ENCODE results near the gene UMODL1.
A peak's percentile ranks its signal among the peaks of the same experiment; 100 is the strongest.

The UMODL1 gene

DNA sequence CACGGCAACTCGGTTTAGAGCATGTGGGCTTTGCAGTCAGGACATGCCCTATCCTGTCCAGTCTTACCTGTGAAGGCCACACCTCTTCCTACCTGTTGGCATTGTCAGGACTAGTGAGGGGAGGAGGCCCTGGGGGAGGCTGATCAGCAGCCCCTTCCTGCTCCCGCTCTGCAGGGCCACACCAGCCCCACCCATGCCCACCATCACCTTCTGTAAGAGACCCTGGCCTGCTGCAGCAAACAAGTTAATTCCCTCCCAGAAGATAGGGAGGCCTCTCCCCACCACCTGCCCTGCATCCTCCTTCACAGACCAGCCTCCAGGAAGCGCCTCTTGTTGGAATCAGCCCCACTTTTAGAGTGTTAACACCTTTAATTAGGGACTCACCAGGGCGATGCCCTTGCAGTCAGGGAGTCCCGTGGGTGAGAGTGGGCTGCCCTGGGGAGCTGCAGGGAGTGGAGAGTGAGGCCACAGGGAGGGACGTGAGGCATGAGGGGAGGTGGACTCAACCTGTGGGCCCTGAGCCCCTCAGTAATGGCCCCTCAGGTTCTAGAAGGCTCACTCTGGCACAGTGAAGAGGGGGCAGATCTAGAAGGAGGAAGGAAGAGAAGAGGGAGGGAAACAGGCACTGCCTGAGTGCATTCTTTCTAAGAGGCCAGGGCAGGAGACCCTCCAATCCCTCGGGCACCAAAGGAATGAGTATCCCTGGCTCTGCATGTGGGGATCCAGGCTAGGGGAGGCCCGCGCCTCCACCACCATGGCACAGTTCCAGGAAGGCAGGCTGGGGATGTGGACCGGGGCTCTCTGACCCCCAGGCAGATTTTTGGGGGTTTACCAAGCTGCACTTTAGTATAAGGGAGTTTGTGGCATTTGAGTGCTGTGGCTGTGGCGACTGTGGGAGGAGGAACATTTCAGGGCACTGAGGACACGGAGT is 8.2 kb downstream of the UMODL1 start:
- TF ChIP-seq POLR2AphosphoS5 (IDR thresholded peaks at IDR 0.05; ENCODE audit: low read depth, low read length) (no peak), POLR2A (IDR thresholded peaks at IDR 0.05; ENCODE audit: low read depth, low read length) (no peak), TAF1 (IDR thresholded peaks at IDR 0.05; ENCODE audit: borderline replicate concordance, low read depth, low read length) (no peak)
- peak; percentile 42 for FAIRE-seq
- DNase-seq (ENCODE audit: insufficient read length): no peak

DNA sequence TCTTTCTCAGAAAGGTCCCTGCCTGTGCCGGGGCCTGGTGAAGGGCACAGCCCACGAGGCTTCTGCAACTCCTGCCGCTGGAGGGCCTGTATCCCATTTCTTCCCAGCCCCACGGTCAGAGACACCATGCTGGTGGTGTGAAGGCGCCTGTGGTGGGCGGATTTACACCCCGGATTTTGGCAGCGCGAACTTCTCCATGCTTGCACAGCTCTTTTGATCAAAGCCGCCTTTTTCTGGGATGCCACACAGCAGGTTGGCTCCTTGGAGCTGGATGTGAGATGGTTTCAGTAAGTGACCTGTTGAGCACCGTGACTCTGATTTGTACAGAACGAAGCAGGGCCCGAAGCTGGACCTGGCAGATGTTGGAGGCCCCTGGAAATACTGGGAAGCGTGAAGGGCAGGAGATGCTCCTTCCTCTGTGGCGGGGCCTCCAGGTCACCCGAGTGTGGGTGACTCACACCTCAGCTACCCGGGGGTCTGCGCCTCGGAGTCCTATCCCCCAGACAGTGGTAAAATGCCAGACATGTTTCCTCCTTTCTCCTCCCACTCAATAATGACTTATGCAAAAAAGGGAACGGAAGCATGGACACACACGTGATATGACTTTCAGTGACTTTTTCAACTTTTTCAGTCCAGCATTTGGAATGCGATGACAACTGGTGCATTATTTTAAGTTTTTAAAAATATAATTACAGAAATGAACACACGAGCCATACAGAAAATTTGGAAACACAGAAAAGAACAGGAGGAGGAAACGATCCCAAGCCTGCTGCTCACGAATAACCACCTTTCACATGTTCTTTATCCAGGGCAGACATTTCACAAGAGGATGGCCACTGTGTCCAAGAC is 9.0 kb downstream of the UMODL1 start:
- no peak for TF ChIP-seq POLR2A (IDR thresholded peaks at IDR 0.05; ENCODE audit: low read depth, low read length)
- no peak for TF ChIP-seq POLR2AphosphoS5 (IDR thresholded peaks at IDR 0.05; ENCODE audit: low read depth, low read length)
- FAIRE-seq: no peak
- no peak for DNase-seq (ENCODE audit: insufficient read length)

DNA sequence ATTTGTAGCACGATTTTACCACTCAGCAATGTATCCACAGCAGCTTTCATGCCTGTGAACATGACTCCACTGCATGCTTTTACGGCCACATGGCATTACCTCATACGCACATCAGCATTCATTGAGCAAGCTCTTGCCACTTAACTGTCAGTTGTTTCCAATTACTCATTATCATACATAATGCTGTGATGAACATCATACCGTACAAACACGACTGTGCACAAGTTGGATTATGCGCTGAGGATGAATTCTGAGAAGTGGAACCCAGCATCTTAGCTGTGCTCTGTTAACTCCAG is 9.6 kb downstream of the UMODL1 start:
- FAIRE-seq (peak; percentile 33), DNase-seq (ENCODE audit: insufficient read length) (no peak)
- no peak for TF ChIP-seq POLR2AphosphoS5 (IDR thresholded peaks at IDR 0.05; ENCODE audit: low read depth, low read length)
- TF ChIP-seq POLR2A (IDR thresholded peaks at IDR 0.05; ENCODE audit: low read depth, low read length): no peak
- no peak for TF ChIP-seq TAF1 (IDR thresholded peaks at IDR 0.05; ENCODE audit: borderline replicate concordance, low read depth, low read length)

DNA sequence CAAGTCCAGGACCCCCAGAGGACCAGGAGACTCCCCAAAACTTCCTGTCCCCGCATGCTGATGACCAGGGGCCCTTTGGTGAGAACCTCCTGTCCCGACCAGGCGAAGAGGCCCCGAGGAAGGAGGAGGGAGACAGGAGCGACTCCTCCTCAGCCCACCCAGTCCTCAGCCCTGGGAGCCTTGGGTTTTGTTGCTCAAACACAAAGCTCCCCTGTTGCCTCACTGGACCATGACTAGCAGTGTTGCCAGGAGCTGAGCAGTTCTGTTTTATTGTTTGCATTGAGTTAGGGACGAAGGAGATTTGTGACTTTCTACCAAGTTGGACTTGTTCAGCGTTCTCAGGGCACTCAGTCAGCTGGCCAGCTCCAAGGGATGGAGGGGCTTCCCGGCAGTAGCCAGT is 10.0 kb downstream of the UMODL1 start:
- TF ChIP-seq TAF1 (IDR thresholded peaks at IDR 0.05; ENCODE audit: borderline replicate concordance, low read depth, low read length): no peak
- no peak for TF ChIP-seq POLR2AphosphoS5 (IDR thresholded peaks at IDR 0.05; ENCODE audit: low read depth, low read length)
- no peak for TF ChIP-seq POLR2A (IDR thresholded peaks at IDR 0.05; ENCODE audit: low read depth, low read length)
- FAIRE-seq (no peak), DNase-seq (ENCODE audit: insufficient read length) (no peak)

DNA sequence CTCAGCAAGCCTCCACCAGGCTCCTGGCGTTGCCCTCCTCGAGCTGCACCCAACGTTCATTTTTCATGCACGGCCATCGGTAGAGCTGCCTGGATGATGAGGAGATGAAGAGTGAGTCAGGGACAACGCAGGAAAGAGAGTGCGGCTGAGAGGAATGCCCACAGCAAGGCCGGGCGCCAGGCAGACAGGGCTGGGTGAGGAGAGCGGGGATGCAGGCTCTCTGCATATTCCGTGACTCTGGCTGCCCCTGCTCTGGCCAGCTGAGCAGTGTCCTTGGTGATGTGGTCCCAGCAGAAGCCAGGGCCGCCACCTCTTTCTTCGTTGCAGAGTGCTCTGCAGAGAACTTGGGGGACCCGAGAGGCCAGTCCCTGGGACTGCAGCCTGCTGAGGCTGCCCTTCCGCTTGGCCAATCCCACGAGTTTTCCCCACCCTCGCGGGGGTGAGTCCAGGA is 10.8 kb downstream of the UMODL1 start:
- DNase-seq (ENCODE audit: insufficient read length): no peak
- TF ChIP-seq POLR2AphosphoS5 (IDR thresholded peaks at IDR 0.05; ENCODE audit: low read depth, low read length) (no peak), TAF1 (IDR thresholded peaks at IDR 0.05; ENCODE audit: borderline replicate concordance, low read depth, low read length) (no peak), POLR2A (IDR thresholded peaks at IDR 0.05; ENCODE audit: low read depth, low read length) (no peak)
- FAIRE-seq: no peak

DNA sequence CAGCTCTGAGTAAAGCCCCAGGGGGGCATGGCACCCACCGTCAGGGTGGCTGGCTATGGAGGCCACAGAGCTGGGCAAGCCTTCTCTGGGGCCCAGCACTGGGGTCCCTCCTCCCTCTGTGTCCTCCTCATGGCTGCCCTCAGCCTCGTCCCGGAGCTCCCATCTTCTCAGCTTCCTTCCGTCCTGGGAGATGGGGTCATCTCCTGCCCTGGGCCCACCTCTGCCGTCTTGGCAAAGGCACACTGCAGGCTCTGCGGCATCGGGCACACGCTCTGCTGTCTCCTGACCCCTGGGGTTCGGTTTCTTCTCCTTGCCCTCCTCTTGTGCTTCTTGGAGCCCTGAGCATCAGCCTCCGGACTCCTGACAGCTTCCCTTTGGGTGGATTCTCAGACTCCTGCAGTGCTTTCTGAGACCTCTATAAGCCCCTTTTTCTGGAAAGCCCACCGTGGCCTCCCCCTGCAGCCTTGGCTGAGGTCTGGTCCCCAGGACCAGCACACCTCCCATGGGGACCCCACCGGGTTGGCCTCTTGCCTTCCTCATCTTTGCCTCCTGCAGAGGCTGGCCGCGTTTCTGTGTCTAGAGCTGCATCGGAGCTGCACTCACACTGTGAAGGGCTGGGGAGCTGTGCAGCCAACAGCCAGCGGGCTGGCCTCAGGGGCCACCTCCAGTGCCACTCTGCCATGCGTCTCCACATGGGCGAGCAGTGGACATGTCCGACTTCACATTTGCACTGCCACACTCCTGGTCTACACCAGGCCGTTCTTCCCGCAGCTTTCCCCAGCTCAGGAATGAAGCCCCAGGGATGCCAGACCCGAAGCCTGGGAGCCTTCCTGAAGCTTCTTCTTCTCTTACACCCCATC is 11.6 kb downstream of the UMODL1 start:
- DNase-seq (ENCODE audit: insufficient read length) (no peak), FAIRE-seq (no peak)
- TF ChIP-seq POLR2A (IDR thresholded peaks at IDR 0.05; ENCODE audit: low read depth, low read length) (no peak), POLR2AphosphoS5 (IDR thresholded peaks at IDR 0.05; ENCODE audit: low read depth, low read length) (no peak), TAF1 (IDR thresholded peaks at IDR 0.05; ENCODE audit: borderline replicate concordance, low read depth, low read length) (no peak)

DNA sequence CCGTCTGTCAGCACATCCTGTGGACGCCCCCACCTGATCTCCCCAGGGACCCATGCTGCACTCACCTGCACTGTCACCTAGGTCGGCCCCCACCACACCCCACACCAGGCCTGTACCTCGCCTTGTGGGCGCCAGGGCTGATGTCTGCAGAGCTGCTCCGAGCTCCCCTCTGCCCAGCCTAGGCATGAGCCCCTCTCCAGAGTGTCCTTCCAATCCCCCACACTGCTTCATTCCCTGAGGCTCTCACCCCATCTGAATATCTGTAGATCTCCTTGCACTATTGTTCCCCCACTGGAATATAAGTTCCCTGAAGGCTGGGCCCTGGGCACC is 12.2 kb downstream of the UMODL1 start:
- no peak for FAIRE-seq

DNA sequence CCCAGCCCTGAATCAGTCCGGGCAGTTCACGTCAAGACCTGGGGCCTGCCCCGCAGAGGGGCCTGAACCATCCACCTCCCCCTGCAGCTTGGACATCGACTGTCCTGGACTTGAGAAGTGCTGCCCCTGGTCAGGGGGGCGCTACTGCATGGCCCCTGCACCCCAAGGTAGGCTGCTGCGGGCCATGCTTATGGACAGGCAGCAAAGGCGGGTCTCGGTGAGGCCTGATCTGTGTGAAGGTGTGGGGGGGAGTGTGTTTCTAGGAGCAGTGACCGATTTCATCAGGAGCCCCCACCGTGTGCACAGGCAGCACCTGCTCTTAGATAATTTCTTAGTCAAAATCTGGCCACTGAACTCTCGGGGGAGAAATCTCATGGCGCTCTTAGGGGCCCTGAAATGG is 13.0 kb downstream of the UMODL1 start:
- FAIRE-seq: no peak
- TF ChIP-seq POLR2AphosphoS5 (IDR thresholded peaks at IDR 0.05; ENCODE audit: low read depth, low read length): no peak
- TF ChIP-seq TAF1 (IDR thresholded peaks at IDR 0.05; ENCODE audit: borderline replicate concordance, low read depth, low read length): no peak
- TF ChIP-seq POLR2A (IDR thresholded peaks at IDR 0.05; ENCODE audit: low read depth, low read length): no peak

More for the DNA sequence above, 12.2 kb downstream of the UMODL1 start:
- no peak for DNase-seq (ENCODE audit: insufficient read length)
- TF ChIP-seq TAF1 (IDR thresholded peaks at IDR 0.05; ENCODE audit: borderline replicate concordance, low read depth, low read length): no peak
- TF ChIP-seq POLR2AphosphoS5 (IDR thresholded peaks at IDR 0.05; ENCODE audit: low read depth, low read length): no peak
- no peak for TF ChIP-seq POLR2A (IDR thresholded peaks at IDR 0.05; ENCODE audit: low read depth, low read length)

DNA sequence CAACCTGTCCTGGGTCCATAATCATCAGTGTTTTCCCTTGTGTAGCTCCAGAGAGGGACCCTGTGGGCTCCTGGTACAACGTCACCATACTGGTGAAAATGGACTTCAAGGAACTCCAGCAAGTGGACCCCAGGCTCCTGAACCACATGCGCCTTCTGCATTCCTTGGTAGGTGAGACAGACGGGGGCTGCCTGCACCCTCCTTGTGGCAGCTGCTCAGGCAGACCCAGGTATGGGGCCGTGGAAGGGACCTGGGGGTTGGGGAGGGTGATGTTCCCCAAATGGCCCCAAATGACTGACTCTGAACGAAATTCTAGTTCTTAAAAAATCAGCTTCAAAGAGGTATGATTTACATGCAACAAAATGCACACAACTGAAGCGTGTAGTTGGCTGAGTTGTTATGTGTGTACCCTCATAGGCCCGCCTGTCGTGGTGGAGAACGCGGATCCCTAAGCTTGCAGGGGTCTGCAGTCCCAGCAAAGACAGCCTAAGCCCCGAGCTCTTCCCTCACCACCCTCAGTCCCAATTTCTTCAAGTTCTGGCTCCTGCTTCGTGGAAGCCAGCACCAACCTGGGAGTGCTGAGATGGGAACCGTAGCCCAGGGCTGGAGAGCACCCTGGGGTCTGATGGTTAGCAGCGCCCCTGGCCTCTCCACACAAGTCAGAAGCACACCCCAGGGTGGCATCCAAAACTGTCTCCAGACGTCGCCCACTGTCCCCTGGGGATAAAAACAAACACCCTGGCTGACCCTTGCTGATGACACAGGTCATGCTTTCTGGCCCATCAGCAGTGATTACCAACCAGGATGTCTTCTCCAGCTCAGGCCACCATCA is 14.3 kb downstream of the UMODL1 start:
- no peak for FAIRE-seq
- TF ChIP-seq POLR2AphosphoS5 (IDR thresholded peaks at IDR 0.05; ENCODE audit: low read depth, low read length): no peak
- no peak for TF ChIP-seq TAF1 (IDR thresholded peaks at IDR 0.05; ENCODE audit: borderline replicate concordance, low read depth, low read length)
- TF ChIP-seq POLR2A (IDR thresholded peaks at IDR 0.05; ENCODE audit: low read depth, low read length): no peak

More for the DNA sequence above, 13.0 kb downstream of the UMODL1 start:
- no peak for DNase-seq (ENCODE audit: insufficient read length)

DNA sequence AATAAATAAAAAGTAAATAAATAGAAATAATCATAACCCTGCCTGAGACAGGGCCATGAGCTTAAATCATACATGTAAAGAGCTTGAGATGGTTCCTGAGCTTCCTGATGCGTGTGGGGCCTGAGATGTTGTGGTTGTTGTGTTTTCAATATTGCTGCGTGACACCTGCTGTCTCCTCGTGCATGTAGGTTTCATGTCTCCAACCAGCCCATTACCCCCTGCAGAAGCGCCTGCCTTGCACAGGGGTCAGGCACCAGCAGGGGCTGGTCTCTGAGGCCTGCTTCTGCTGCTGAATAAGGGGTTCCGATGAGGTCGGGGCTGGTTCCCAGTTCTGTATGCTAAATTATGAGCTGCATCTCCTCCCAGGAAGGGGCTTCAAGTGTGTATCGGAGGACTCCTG is 15.9 kb downstream of the UMODL1 start:
- DNase-seq (ENCODE audit: insufficient read length): no peak
- peak; percentile 9 for FAIRE-seq
- TF ChIP-seq POLR2AphosphoS5 (IDR thresholded peaks at IDR 0.05; ENCODE audit: low read depth, low read length) (no peak), POLR2A (IDR thresholded peaks at IDR 0.05; ENCODE audit: low read depth, low read length) (no peak), TAF1 (IDR thresholded peaks at IDR 0.05; ENCODE audit: borderline replicate concordance, low read depth, low read length) (no peak)

More for the DNA sequence above, 14.3 kb downstream of the UMODL1 start:
- DNase-seq (ENCODE audit: insufficient read length): no peak

Data from GM12892 (cell line).